Keratinocyte (primary cell): Measurements from ENCODE around the gene PLD1. TPM values are rescaled to one million over a fixed set of nuclear protein-coding genes. Genes with fewer than 3 reads are reported as not detected.

Experiments
- DNase-seq: peaks from one replicate; pipeline ENCODE4 v3.0.0-alpha.2; 2011; ENCODE audit warnings: low read depth, missing footprints, low spot score
- FAIRE-seq: peaks from 2 replicates; lab custom pipeline; 2011; peaks lifted over from hg19 to GRCh38; lab: Jason Lieb, UNC
- H2AFZ ChIP-seq: 2 replicates; pipeline ENCODE4 v1.6.0; 2012; ENCODE audit warnings: low read length, control low read depth, inconsistent platforms; ENCODE audit not compliant: control insufficient read depth
- H3K27ac ChIP-seq: 2 replicates; pipeline ENCODE4 v1.5.1; 2011; ENCODE audit warnings: low read length; ENCODE audit not compliant: control insufficient read depth, insufficient read depth
- H3K27me3 ChIP-seq: 3 replicates; pipeline ENCODE4 v1.6.0; 2011; ENCODE audit warnings: low read length; ENCODE audit not compliant: control insufficient read depth, insufficient read depth; ENCODE audit errors: extremely low read depth
- H3K36me3 ChIP-seq, 2 experiments: 2 replicates in 1 of 2; 3 replicates in 1 of 2; pipeline ENCODE4 v1.5.1; 2011; ENCODE audit warnings: low read length in 2 of 2, mild to moderate bottlenecking in 1 of 2; ENCODE audit not compliant: control insufficient read depth in 2 of 2, insufficient read depth in 2 of 2; ENCODE audit errors: extremely low read depth in 1 of 2
- H3K4me1 ChIP-seq: 3 replicates; pipeline ENCODE4 v1.5.1; 2011; ENCODE audit warnings: low read length; ENCODE audit not compliant: control insufficient read depth, insufficient read depth; ENCODE audit errors: extremely low read depth
- H3K4me2 ChIP-seq: 3 replicates; pipeline ENCODE4 v1.6.0; 2011; ENCODE audit warnings: low read depth, low read length; ENCODE audit not compliant: control insufficient read depth, insufficient read depth; ENCODE audit errors: extremely low read depth
- H3K4me3 ChIP-seq, 3 experiments: fragments of 200-600 bp in 1 of 3; sonication (generic) in 1 of 3; 2 replicates in 2 of 3; 3 replicates in 1 of 3; pipeline ENCODE4 v1.5.1; 2011 to 2016; ENCODE audit warnings: low read length in 3 of 3, mild to moderate bottlenecking in 3 of 3, control low read depth in 2 of 3, inconsistent platforms in 1 of 3, low read depth in 1 of 3, mixed read lengths in 1 of 3, mixed run types in 1 of 3, moderate library complexity in 1 of 3; ENCODE audit not compliant: control insufficient read depth in 2 of 3, insufficient read depth in 2 of 3; ENCODE audit errors: extremely low read depth in 1 of 3
- H3K79me2 ChIP-seq: 2 replicates; pipeline ENCODE4 v1.6.0; 2012; ENCODE audit warnings: low read length; ENCODE audit not compliant: control insufficient read depth, insufficient read depth
- H3K9ac ChIP-seq: 3 replicates; pipeline ENCODE4 v1.6.0; 2011; ENCODE audit warnings: low read length; ENCODE audit not compliant: control insufficient read depth, insufficient read depth; ENCODE audit errors: extremely low read depth
- H3K9me1 ChIP-seq: 3 replicates; pipeline ENCODE4 v1.6.0; 2011; ENCODE audit warnings: low read length; ENCODE audit not compliant: control insufficient read depth, insufficient read depth; ENCODE audit errors: extremely low read depth
- H3K9me3 ChIP-seq: 2 replicates; pipeline ENCODE4 v1.5.1; 2012; ENCODE audit warnings: low read depth, low read length; ENCODE audit not compliant: control insufficient read depth
- H4K20me1 ChIP-seq: 3 replicates; pipeline ENCODE4 v1.6.0; 2011; ENCODE audit warnings: low read length; ENCODE audit not compliant: control insufficient read depth, insufficient read depth; ENCODE audit errors: extremely low read depth
- EZH2 ChIP-seq: IDR thresholded peaks from one replicate; pipeline ENCODE4 v1.6.1; 2012; ENCODE audit warnings: inconsistent platforms, mild to moderate bottlenecking, low read length, moderate library complexity
- dilution Hi-C: fragments of 300-500 bp; cut with MboI; formaldehyde crosslinking; loops from one replicate; pipeline ENCODE4 v1.7.0; 2020; ENCODE audit warnings: low sequenced_read_pairs; ENCODE audit not compliant: extremely low pct_ligation_motif_present
- polyA plus RNA-seq, 5 experiments: library from polyadenylated mRNA; depleted of rRNA in 3 of 5; stranded (reverse) in 3 of 5; stranded (forward) in 1 of 5; unstranded in 1 of 5; fragments of >200 nt; gene quantifications; 1 replicate in 1 of 5; 2 replicates in 3 of 5; 3 replicates in 1 of 5; pipeline versions ENCODE4 v1.2.1 to v1.2.3, GENCODE V29; 2011 to 2012; ENCODE audit warnings: missing spikeins in 2 of 5, low read depth in 1 of 5, low replicate concordance in 1 of 5
- TF ChIP-seq, protein P1 (sequence below), 3 experiments: IDR thresholded peaks in 1 of 3; conservative IDR thresholded peaks in 1 of 3; optimal IDR thresholded peaks in 1 of 3; 2 replicates in 2 of 3; 3 replicates in 1 of 3; pipeline versions ENCODE3 to v1.5.1; 2011; ENCODE audit warnings: low read length in 3 of 3, mild to moderate bottlenecking in 3 of 3, moderate library complexity in 2 of 3, control low read depth in 1 of 3, inconsistent platforms in 1 of 3; ENCODE audit not compliant: insufficient read depth in 2 of 3; ENCODE audit errors: extremely low read depth in 1 of 3

PLD1 gene
- polyA plus RNA-seq, 1 donor (not counting 4 experiments of a cell fraction or from before 2014, with no cell fraction given) = 14.7 TPM

DNA sequence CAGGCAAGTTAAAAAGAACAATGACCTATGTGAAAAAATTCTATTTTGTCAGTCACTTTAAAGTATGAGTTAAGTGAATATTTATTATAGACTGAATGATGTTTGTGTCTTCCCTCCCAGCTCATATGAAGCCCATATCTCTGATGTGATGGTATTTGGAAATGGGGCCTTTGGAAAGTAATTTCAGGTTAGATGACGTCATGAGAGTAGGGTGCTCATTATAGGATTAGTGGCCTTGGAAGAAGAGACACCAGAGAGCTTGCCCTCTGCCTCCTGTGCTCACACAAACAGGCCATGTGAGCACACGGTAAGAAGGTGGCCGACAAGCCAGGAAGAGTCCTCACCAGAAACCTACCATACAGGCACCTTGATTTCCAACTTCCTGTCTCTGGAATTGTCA lies 211.3 kb downstream of the PLD1 start:
- Histone ChIP-seq H3K79me2 (no peaks in the 10 kb centered on the region), H2AFZ (no peak overlapping the region), H3K4me1 (no peaks in the 10 kb centered on the region), H3K27me3 (no peaks in the 10 kb centered on the region), H3K36me3 (no peaks in the 10 kb centered on the region), H3K27ac (no peak overlapping the region), H3K4me2 (no peak overlapping the region), H3K4me3 (no peak overlapping the region), H3K9me3 (no peaks in the 10 kb centered on the region), H3K9ac (no peak overlapping the region), H3K9me1 (no peaks in the 10 kb centered on the region), H4K20me1 (no peaks in the 10 kb centered on the region)
- FAIRE-seq = no peak
- dilution Hi-C loops = no loop called here
- DNase-seq = no peak
- no peak for TF ChIP-seq EZH2
- TF ChIP-seq, protein P1, sequence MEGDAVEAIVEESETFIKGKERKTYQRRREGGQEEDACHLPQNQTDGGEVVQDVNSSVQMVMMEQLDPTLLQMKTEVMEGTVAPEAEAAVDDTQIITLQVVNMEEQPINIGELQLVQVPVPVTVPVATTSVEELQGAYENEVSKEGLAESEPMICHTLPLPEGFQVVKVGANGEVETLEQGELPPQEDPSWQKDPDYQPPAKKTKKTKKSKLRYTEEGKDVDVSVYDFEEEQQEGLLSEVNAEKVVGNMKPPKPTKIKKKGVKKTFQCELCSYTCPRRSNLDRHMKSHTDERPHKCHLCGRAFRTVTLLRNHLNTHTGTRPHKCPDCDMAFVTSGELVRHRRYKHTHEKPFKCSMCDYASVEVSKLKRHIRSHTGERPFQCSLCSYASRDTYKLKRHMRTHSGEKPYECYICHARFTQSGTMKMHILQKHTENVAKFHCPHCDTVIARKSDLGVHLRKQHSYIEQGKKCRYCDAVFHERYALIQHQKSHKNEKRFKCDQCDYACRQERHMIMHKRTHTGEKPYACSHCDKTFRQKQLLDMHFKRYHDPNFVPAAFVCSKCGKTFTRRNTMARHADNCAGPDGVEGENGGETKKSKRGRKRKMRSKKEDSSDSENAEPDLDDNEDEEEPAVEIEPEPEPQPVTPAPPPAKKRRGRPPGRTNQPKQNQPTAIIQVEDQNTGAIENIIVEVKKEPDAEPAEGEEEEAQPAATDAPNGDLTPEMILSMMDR (optimal IDR thresholded peaks at IDR 0.05 in 1 of 3, IDR thresholded peaks at IDR 0.05 in 1 of 3, conservative IDR thresholded peaks at IDR 0.05 in 1 of 3; ENCODE audit: extremely low read depth in 1 of 3, insufficient read depth in 2 of 3, low read length in 3 of 3) = no peak

DNA sequence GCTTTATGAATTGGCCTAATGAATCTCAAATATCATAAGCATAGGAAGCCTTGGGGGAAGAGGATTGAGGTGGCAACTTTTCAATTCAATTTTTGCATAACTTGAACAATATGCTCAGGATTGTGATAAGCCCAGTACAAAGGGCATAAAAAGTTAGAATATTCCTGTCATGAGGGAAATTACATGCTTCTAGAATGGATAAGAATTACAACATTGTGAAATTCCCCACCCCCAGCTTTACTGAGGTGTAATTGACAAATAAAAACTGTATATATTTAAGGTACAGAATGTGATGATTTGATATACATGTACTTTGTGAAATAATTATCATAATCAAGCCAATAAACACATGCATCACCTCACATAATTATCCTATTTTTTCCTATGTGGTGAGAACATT lies 217.5 kb downstream of the PLD1 start:
- FAIRE-seq (no peak), DNase-seq (no peak)
- Histone ChIP-seq H3K9ac (no peak overlapping the region), H2AFZ (no peak overlapping the region), H3K9me1 (no peaks in the 10 kb centered on the region), H3K27me3 (no peaks in the 10 kb centered on the region), H3K4me3 (no peak overlapping the region), H3K79me2 (no peaks in the 10 kb centered on the region), H4K20me1 (no peaks in the 10 kb centered on the region), H3K4me1 (no peaks in the 10 kb centered on the region), H3K27ac (no peak overlapping the region), H3K36me3 (no peaks in the 10 kb centered on the region), H3K9me3 (no peaks in the 10 kb centered on the region), H3K4me2 (no peak overlapping the region)
- dilution Hi-C loops = no loop called here
- TF ChIP-seq EZH2 = no peak
- TF ChIP-seq, protein P1 (optimal IDR thresholded peaks at IDR 0.05 in 1 of 3, IDR thresholded peaks at IDR 0.05 in 1 of 3, conservative IDR thresholded peaks at IDR 0.05 in 1 of 3; ENCODE audit: extremely low read depth in 1 of 3, insufficient read depth in 2 of 3, low read length in 3 of 3) = no peak
